DOHH2 (cell line): ENCODE measurements around the gene DCTN5.
A peak's percentile ranks its signal among the peaks of the same experiment; 100 is the strongest.

Experiments used
- CTCF ChIP-seq: fragments of 200-600 bp; sonication (generic); IDR thresholded peaks from one replicate; pipeline ENCODE4 v1.5.1; 2014; ENCODE audit warnings: antibody characterized with exemption, mild to moderate bottlenecking, low read depth, low read length; ENCODE audit not compliant: poor library complexity, severe bottlenecking
- EZH2phosphoT487 ChIP-seq: fragments of 200-600 bp; sonication (generic); IDR thresholded peaks from 2 replicates; pipeline ENCODE4 v1.6.1; 2017; ENCODE audit warnings: borderline replicate concordance, mild to moderate bottlenecking, antibody characterized with exemption, low read length, moderate library complexity, mixed read lengths

GRCh38 chr16:23678430-23679273 is 37.4 kb downstream of the DCTN5 start, which contains the start of gene PLK1:
- TF ChIP-seq CTCF = peak; percentile 66
- no peak for TF ChIP-seq EZH2phosphoT487
